Astrocyte (in vitro differentiated cells and primary cell): ENCODE data around the gene TNFRSF17. TPM values are rescaled to one million over a fixed set of nuclear protein-coding genes. Genes with fewer than 3 reads are reported as not detected.
"Not testable (repeated sequence)": the region's sequence is repeated elsewhere in the genome, so short reads cannot be mapped to it uniquely, and the experiment has no call there.

Experiments
- DNase-seq: peaks from one replicate; pipeline ENCODE4 v3.0.0-alpha.2; 2010; ENCODE audit warnings: low read depth
- FAIRE-seq: peaks from 2 replicates; lab custom pipeline; 2011; peaks lifted over from hg19 to GRCh38; lab: Jason Lieb, UNC
- H2AFZ ChIP-seq: 2 replicates; pipeline ENCODE4 v1.6.0; 2012; ENCODE audit warnings: low read depth, low read length, inconsistent platforms
- H3K27ac ChIP-seq: 2 replicates; pipeline ENCODE4 v1.5.1; 2011; ENCODE audit warnings: low read depth, low read length, inconsistent platforms
- H3K27me3 ChIP-seq: 2 replicates; pipeline ENCODE4 v1.6.0; 2011; ENCODE audit warnings: low read length, inconsistent platforms; ENCODE audit not compliant: insufficient read depth
- H3K36me3 ChIP-seq: 2 replicates; pipeline ENCODE4 v1.5.1; 2011; ENCODE audit warnings: low read length, inconsistent platforms; ENCODE audit not compliant: insufficient read depth
- H3K4me1 ChIP-seq: 2 replicates; pipeline ENCODE4 v1.5.1; 2011; ENCODE audit warnings: low read length, inconsistent platforms; ENCODE audit not compliant: insufficient read depth
- H3K4me2 ChIP-seq: 2 replicates; pipeline ENCODE4 v1.6.0; 2012; ENCODE audit warnings: low read length, inconsistent platforms
- H3K4me3 ChIP-seq: 2 replicates; pipeline ENCODE4 v1.5.1; 2011; ENCODE audit warnings: low read depth, mild to moderate bottlenecking, low read length, inconsistent platforms; ENCODE audit not compliant: insufficient read depth
- H3K79me2 ChIP-seq: 2 replicates; pipeline ENCODE4 v1.6.0; 2012; ENCODE audit warnings: mild to moderate bottlenecking, low read length, inconsistent platforms; ENCODE audit not compliant: insufficient read depth
- H3K9ac ChIP-seq: 2 replicates; pipeline ENCODE4 v1.6.0; 2012; ENCODE audit warnings: mild to moderate bottlenecking, low read length, inconsistent platforms
- H3K9me3 ChIP-seq: 2 replicates; pipeline ENCODE4 v1.5.1; 2012; ENCODE audit warnings: low read depth, mild to moderate bottlenecking, low read length, inconsistent platforms; ENCODE audit not compliant: insufficient read depth
- H4K20me1 ChIP-seq: 2 replicates; pipeline ENCODE4 v1.6.0; 2012; ENCODE audit warnings: low read length, inconsistent platforms; ENCODE audit not compliant: insufficient read depth
- H3K27ac Mint-ChIP-seq: one replicate; pipeline ENCODE4 v1.8.0; 2021; ENCODE audit warnings: mild to moderate bottlenecking, mixed read lengths; ENCODE audit not compliant: unreplicated experiment
- H3K27me3 Mint-ChIP-seq: one replicate; pipeline ENCODE4 v1.8.0; 2021; ENCODE audit warnings: low read depth, mixed read lengths; ENCODE audit not compliant: unreplicated experiment
- H3K36me3 Mint-ChIP-seq: one replicate; pipeline ENCODE4 v1.8.0; 2021; ENCODE audit warnings: low read depth, mixed read lengths; ENCODE audit not compliant: unreplicated experiment
- H3K4me1 Mint-ChIP-seq: one replicate; pipeline ENCODE4 v1.8.0; 2021; ENCODE audit warnings: low read depth, mixed read lengths; ENCODE audit not compliant: unreplicated experiment
- H3K4me3 Mint-ChIP-seq: one replicate; pipeline ENCODE4 v1.8.0; 2021; ENCODE audit warnings: mild to moderate bottlenecking, moderate library complexity, mixed read lengths; ENCODE audit not compliant: unreplicated experiment
- H3K9me3 Mint-ChIP-seq: one replicate; pipeline ENCODE4 v1.8.0; 2021; ENCODE audit warnings: mild to moderate bottlenecking, mixed read lengths; ENCODE audit not compliant: unreplicated experiment
- EZH2 ChIP-seq: IDR thresholded peaks from 2 replicates; pipeline ENCODE4 v1.6.1; 2012; ENCODE audit warnings: mild to moderate bottlenecking, low read length, inconsistent platforms; ENCODE audit not compliant: insufficient read depth
- total RNA-seq: library from RNA; stranded (reverse); gene quantifications from 2 replicates; pipeline ENCODE4 v1.2.1, GENCODE V29; 2021
- TF ChIP-seq, protein P1 (sequence below): IDR thresholded peaks from 2 replicates; pipeline ENCODE4 v1.5.1; 2011; ENCODE audit warnings: low read depth, mild to moderate bottlenecking, inconsistent platforms, low read length, moderate library complexity; ENCODE audit not compliant: insufficient read depth

The TNFRSF17 gene
- total RNA-seq, 1 donor from 2014 or later, result not detected

DNA sequence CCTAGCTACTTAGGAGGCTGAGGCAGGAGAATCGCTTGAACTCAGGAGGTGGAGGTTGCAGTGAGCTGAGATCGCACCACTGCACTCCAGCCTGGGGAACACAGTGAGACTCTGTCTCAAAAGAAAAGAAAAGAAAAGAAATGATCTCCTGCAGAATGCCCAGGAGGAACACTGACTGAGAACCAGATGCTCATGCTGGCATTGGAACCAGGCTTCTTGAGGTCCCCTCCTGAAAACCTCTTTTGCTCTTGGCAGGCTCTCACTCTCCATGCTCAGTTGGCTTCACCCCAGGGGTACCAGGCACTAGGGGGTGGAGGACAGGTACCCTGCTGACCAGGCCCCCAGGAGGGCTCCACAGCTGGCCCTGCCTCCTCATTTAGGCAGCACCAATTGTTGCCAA lies 8.5 kb upstream of the TNFRSF17 start:
- no peak for TF ChIP-seq EZH2
- TF ChIP-seq, protein P1, sequence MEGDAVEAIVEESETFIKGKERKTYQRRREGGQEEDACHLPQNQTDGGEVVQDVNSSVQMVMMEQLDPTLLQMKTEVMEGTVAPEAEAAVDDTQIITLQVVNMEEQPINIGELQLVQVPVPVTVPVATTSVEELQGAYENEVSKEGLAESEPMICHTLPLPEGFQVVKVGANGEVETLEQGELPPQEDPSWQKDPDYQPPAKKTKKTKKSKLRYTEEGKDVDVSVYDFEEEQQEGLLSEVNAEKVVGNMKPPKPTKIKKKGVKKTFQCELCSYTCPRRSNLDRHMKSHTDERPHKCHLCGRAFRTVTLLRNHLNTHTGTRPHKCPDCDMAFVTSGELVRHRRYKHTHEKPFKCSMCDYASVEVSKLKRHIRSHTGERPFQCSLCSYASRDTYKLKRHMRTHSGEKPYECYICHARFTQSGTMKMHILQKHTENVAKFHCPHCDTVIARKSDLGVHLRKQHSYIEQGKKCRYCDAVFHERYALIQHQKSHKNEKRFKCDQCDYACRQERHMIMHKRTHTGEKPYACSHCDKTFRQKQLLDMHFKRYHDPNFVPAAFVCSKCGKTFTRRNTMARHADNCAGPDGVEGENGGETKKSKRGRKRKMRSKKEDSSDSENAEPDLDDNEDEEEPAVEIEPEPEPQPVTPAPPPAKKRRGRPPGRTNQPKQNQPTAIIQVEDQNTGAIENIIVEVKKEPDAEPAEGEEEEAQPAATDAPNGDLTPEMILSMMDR, result no peak
- H3K36me3 ChIP-seq, result no peaks in the 10 kb centered on the region
- DNase-seq, result no peak
- no peak overlapping the region for H3K4me2 ChIP-seq
- no peak overlapping the region for H3K9ac ChIP-seq
- no peak for FAIRE-seq
- peaks cover 10% of the 10 kb centered on the region for H3K4me1 ChIP-seq
- H3K27ac ChIP-seq, result no peak overlapping the region
- Mint-ChIP-seq H3K9me3 (no peaks in the 10 kb centered on the region), H3K36me3 (no peaks in the 10 kb centered on the region), H3K4me1 (peaks cover 7% of the 10 kb centered on the region), H3K4me3 (no peak overlapping the region), H3K27ac (no peak overlapping the region), H3K27me3 (no peaks in the 10 kb centered on the region)
- H3K4me3 ChIP-seq, result no peak overlapping the region
- no peak overlapping the region for H2AFZ ChIP-seq
- no peaks in the 10 kb centered on the region for H3K27me3 ChIP-seq
- H3K79me2 ChIP-seq, result no peaks in the 10 kb centered on the region
- no peaks in the 10 kb centered on the region for H4K20me1 ChIP-seq
- H3K9me3 ChIP-seq, result no peaks in the 10 kb centered on the region

DNA sequence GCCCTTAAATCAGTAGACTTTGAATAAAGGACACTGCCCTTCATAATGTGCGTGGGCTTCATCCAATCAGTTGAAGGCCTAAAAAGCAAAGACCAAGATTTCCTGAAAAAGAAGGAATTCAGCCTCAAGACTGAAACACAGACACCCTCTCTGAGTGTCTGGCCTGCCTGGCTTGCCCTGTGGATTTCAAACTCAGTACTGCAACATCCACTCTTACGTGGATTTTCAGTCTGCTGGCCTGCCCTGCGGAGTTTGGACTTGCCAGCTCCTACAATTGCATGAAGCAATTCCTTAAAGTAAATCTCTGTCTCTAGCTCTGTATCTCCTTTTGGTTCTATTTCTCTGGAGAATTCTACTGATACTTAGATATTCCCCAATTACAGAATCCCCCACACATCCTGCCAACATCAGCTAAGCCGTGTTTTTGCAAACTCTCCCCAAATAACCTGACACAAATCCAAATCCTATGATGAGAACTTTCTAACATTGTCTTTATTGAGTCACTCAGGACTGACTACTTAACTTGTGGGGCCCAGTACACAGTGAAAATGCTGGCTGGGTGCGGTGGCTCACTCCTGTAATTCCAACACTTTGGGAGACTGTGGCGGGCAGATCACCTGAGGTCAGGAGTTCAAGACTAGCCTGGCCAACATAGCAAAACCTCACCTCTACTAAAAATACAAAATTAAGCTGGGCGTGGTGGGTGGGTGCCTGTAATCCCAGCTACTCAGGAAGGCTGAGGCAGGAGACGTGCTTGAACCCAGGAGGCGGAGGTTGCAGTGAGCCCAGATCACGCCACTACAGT lies 7.2 kb upstream of the TNFRSF17 start:
- H3K9ac ChIP-seq, result no peak overlapping the region

DNA sequence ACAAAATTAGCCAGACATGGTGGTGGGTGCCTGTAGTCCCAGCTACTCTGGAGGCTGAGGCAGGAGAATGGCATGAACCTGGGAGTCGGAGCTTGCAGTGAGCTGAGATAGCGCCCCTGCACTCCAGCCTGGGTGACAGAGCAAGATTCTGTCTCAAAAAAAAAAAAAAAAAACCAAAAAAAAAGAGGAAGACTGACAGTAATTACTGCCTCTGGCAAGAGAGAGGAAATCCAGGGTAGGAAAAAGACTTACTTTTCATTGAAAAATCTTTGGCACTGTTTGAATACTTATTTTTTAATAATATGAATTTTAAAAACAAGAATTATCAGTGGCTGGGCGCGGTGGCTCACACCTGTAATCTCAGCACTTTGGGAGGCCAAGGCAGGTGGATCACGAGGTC lies 2.6 kb upstream of the TNFRSF17 start:
- DNase-seq, H3K9me3 Mint-ChIP-seq, H3K36me3 Mint-ChIP-seq, H3K4me3 ChIP-seq, H3K9ac ChIP-seq, H3K9me3 ChIP-seq, H2AFZ ChIP-seq, H4K20me1 ChIP-seq, H3K36me3 ChIP-seq, FAIRE-seq, H3K4me1 Mint-ChIP-seq, H3K27ac ChIP-seq, H3K27me3 ChIP-seq, H3K4me2 ChIP-seq, H3K4me3 Mint-ChIP-seq, H3K27me3 Mint-ChIP-seq, H3K79me2 ChIP-seq, H3K27ac Mint-ChIP-seq, H3K4me1 ChIP-seq: not testable (repeated sequence)

More for the DNA sequence above, 7.2 kb upstream of the TNFRSF17 start:
- Mint-ChIP-seq H3K9me3 (no peaks in the 10 kb centered on the region), H3K4me3 (no peak overlapping the region), H3K4me1 (peaks cover 7% of the 10 kb centered on the region), H3K27me3 (no peaks in the 10 kb centered on the region), H3K27ac (no peak overlapping the region), H3K36me3 (no peaks in the 10 kb centered on the region)
- H2AFZ ChIP-seq, result no peak overlapping the region
- H3K9me3 ChIP-seq, result no peaks in the 10 kb centered on the region
- no peak for FAIRE-seq
- H3K36me3 ChIP-seq, result no peaks in the 10 kb centered on the region
- H4K20me1 ChIP-seq, result no peaks in the 10 kb centered on the region
- peaks cover 10% of the 10 kb centered on the region for H3K4me1 ChIP-seq
- no peak for TF ChIP-seq EZH2
- TF ChIP-seq, protein P1, result no peak
- H3K79me2 ChIP-seq, result no peaks in the 10 kb centered on the region
- no peaks in the 10 kb centered on the region for H3K27me3 ChIP-seq
- no peak overlapping the region for H3K4me2 ChIP-seq
- H3K4me3 ChIP-seq, result no peak overlapping the region
- H3K27ac ChIP-seq, result no peak overlapping the region
- DNase-seq, result no peak

DNA sequence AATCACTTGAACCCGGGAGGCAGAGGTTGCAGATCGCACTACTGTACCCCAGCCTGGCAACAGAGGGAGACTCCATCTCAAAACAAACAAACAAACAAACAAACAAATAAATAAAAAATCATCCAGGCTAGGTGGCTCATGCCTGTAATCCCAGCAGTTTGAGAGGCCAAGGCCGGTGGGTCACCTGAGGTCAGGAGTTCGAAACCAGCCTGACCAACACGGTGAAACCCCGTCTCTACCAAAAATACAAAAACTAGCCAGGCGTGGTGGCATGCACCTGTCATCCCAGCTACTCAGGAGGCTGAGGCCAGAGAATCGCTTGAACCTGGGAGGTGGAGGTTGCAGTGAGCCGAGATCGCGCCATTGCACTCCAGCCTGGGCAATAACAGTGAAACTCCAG lies 2.0 kb upstream of the TNFRSF17 start:
- not testable (repeated sequence) for H3K4me2 ChIP-seq, H3K9me3 ChIP-seq, H3K79me2 ChIP-seq, H3K4me1 ChIP-seq, H3K4me3 Mint-ChIP-seq, H3K27ac Mint-ChIP-seq, H3K36me3 ChIP-seq, H3K27me3 Mint-ChIP-seq, H3K9ac ChIP-seq, H3K4me3 ChIP-seq, H2AFZ ChIP-seq, H4K20me1 ChIP-seq, H3K4me1 Mint-ChIP-seq, FAIRE-seq, H3K27ac ChIP-seq, H3K27me3 ChIP-seq, DNase-seq, H3K36me3 Mint-ChIP-seq, H3K9me3 Mint-ChIP-seq
